IMR-90 (cell line): ENCODE data around the gene SLC44A5. TPM values are rescaled to one million over a fixed set of nuclear protein-coding genes. Genes with fewer than 3 reads are reported as not detected.

Source experiments
- ATAC-seq: fragments of 200-7000 bp; cut with Tn5 transposase; 2 replicates; pipeline ENCODE4 v1.9.1; 2020; ENCODE audit warnings: low read depth, mild to moderate bottlenecking, moderate library complexity
- BruUV-seq: library from RNA; stranded (reverse); fragments of 400-500 nt; replicated peaks from 2 replicates; lab custom pipeline; 2021; lab: Mats Ljungman, UMichigan
- CTCF ChIA-PET: fragments of 300-600 bp; formaldehyde crosslinking; extraction: SDS; loops from one replicate; lab custom pipeline; 2021; ENCODE audit warnings: antibody characterized with exemption; lab: Yijun Ruan, JAX
- POLR2A ChIA-PET: fragments of 300-600 bp; sonication (Branson Sonifier 250); formaldehyde crosslinking; loops from one replicate; lab custom pipeline; 2022; ENCODE audit warnings: antibody characterized with exemption; ENCODE audit not compliant: unreplicated experiment; lab: Charles Lee
- DNase-seq: peaks from one replicate; pipeline ENCODE4 v3.0.0; 2013
- H2AFZ ChIP-seq: replicated peaks from 2 replicates; pipeline ENCODE3; 2013; ENCODE audit warnings: low read length, mild to moderate bottlenecking; ENCODE audit not compliant: poor library complexity
- H2AK5ac ChIP-seq: 2 replicates; pipeline ENCODE4 v1.6.1; 2013; ENCODE audit warnings: low read depth, low read length, inconsistent platforms
- H2AK9ac ChIP-seq: replicated peaks from 2 replicates; pipeline ENCODE3; 2013; ENCODE audit warnings: mild to moderate bottlenecking, low read depth, low read length, moderate library complexity; ENCODE audit not compliant: poor library complexity
- H2BK120ac ChIP-seq: 2 replicates; pipeline ENCODE4 v1.6.1; 2013; ENCODE audit warnings: low read depth, low read length, inconsistent platforms
- H2BK15ac ChIP-seq: 3 replicates; pipeline ENCODE4 v1.6.1; 2013; ENCODE audit warnings: low read depth, low read length, inconsistent platforms
- H2BK20ac ChIP-seq: 2 replicates; pipeline ENCODE4 v1.6.1; 2013; ENCODE audit warnings: low read depth, mild to moderate bottlenecking, inconsistent platforms, low read length, moderate library complexity
- H2BK5ac ChIP-seq: 2 replicates; pipeline ENCODE4 v1.6.1; 2013; ENCODE audit warnings: mild to moderate bottlenecking, low read depth, low read length, inconsistent platforms; ENCODE audit not compliant: poor library complexity, severe bottlenecking
- H3K14ac ChIP-seq: replicated peaks from 2 replicates; pipeline ENCODE4 v1.6.1; 2013; ENCODE audit warnings: low read depth, low read length, inconsistent platforms
- H3K18ac ChIP-seq: 2 replicates; pipeline ENCODE4 v1.6.1; 2013; ENCODE audit warnings: low read depth, low read length, control low read depth
- H3K23ac ChIP-seq: 2 replicates; pipeline ENCODE4 v1.6.1; 2013; ENCODE audit warnings: low read depth, low read length, inconsistent platforms
- H3K27ac ChIP-seq: 2 replicates; pipeline ENCODE4 v1.5.1; 2013; ENCODE audit warnings: mild to moderate bottlenecking, control low read depth, low read length; ENCODE audit not compliant: insufficient read depth
- H3K27me3 ChIP-seq: 2 replicates; pipeline ENCODE4 v1.6.1; 2013; ENCODE audit warnings: low read length; ENCODE audit not compliant: control insufficient read depth, insufficient read depth
- H3K36me3 ChIP-seq: 2 replicates; pipeline ENCODE4 v1.6.1; 2013; ENCODE audit warnings: low read length, mixed read lengths; ENCODE audit not compliant: control insufficient read depth, insufficient read depth
- H3K4ac ChIP-seq: 2 replicates; pipeline ENCODE4 v1.6.1; 2013; ENCODE audit warnings: low read depth, low read length, inconsistent platforms
- H3K4me1 ChIP-seq: 2 replicates; pipeline ENCODE4 v1.6.1; 2013; ENCODE audit warnings: low read length, mixed read lengths; ENCODE audit not compliant: control insufficient read depth, insufficient read depth
- H3K4me2 ChIP-seq: 2 replicates; pipeline ENCODE4 v1.6.1; 2013; ENCODE audit warnings: low read depth, mild to moderate bottlenecking, control low read depth, low read length, moderate library complexity
- H3K4me3 ChIP-seq: 2 replicates; pipeline ENCODE4 v1.5.1; 2013; ENCODE audit warnings: low read depth, mild to moderate bottlenecking, control low read depth, low read length, moderate library complexity; ENCODE audit not compliant: insufficient read depth
- H3K56ac ChIP-seq: 2 replicates; pipeline ENCODE4 v1.6.1; 2013; ENCODE audit warnings: low read length, inconsistent platforms; ENCODE audit not compliant: insufficient read depth; ENCODE audit errors: extremely low read depth
- H3K79me1 ChIP-seq, 2 experiments: 2 replicates each; pipeline ENCODE4 v1.6.1; 2013; ENCODE audit warnings: low read length in 2 of 2, inconsistent platforms in 1 of 2, low read depth in 1 of 2
- H3K9ac ChIP-seq: 2 replicates; pipeline ENCODE4 v1.6.1; 2013; ENCODE audit warnings: low read depth, low read length, control low read depth
- H3K9me1 ChIP-seq: 2 replicates; pipeline ENCODE4 v1.6.1; 2013; ENCODE audit warnings: low read length, inconsistent platforms; ENCODE audit not compliant: insufficient read depth
- H3K9me3 ChIP-seq: 2 replicates; pipeline ENCODE4 v1.6.1; 2013; ENCODE audit warnings: low read length; ENCODE audit not compliant: control insufficient read depth, insufficient read depth
- H4K20me1 ChIP-seq: 2 replicates; pipeline ENCODE4 v1.6.1; 2013; ENCODE audit warnings: low read length, inconsistent platforms; ENCODE audit not compliant: insufficient read depth
- H4K5ac ChIP-seq: 2 replicates; pipeline ENCODE4 v1.6.1; 2013; ENCODE audit warnings: mild to moderate bottlenecking, low read depth, low read length, control low read depth
- H4K8ac ChIP-seq, 2 experiments: 2 replicates each; pipeline ENCODE4 v1.6.1; 2013; ENCODE audit warnings: low read depth in 2 of 2, low read length in 2 of 2, control low read depth in 1 of 2, inconsistent platforms in 1 of 2
- H4K91ac ChIP-seq: 2 replicates; pipeline ENCODE4 v1.6.1; 2013; ENCODE audit warnings: low read depth, low read length, inconsistent platforms; ENCODE audit not compliant: insufficient read depth
- WGBS, 2 experiments: methylation state at CpG; one replicate each; pipeline versions ENCODE4 v1.1.5 to v1.1.7; 2013; ENCODE audit warnings: missing lambda C conversion rate in 2 of 2; ENCODE audit not compliant: insufficient read length in 1 of 2; ENCODE audit errors: extremely low coverage in 2 of 2; 5-methylcytosine and 5-hydroxymethylcytosine counted together
- dilution Hi-C: fragments of 300-500 bp; cut with HindIII; formaldehyde crosslinking; loops from one replicate; pipeline ENCODE4 v1.14.3; 2018; ENCODE audit warnings: low sequenced_read_pairs; ENCODE audit not compliant: unreplicated experiment
- in situ Hi-C: fragments of 300-500 bp; cut with MboI; formaldehyde crosslinking; loops from 3 replicates; pipeline ENCODE4 v1.14.3; 2019; ENCODE audit warnings: low sequenced_read_pairs, inconsistent platforms, mixed read lengths
- intact Hi-C: fragments of 100-400 bp; cut with micrococcal nuclease; formaldehyde crosslinking; loops from 2 replicates; pipeline ENCODE4 v1.10.0; 2022
- polyA plus RNA-seq, 3 experiments: library from polyadenylated mRNA; depleted of rRNA; stranded (reverse); fragments of >200 nt; gene quantifications; 2 replicates each; pipeline ENCODE4 v1.2.3, GENCODE V29; 2012; ENCODE audit warnings: low replicate concordance in 1 of 3
- total RNA-seq: library from RNA; depleted of rRNA; stranded (reverse); fragments of >200 nt; gene quantifications from 2 replicates; pipeline ENCODE4 v1.2.3, GENCODE V29; 2012
- TF ChIP-seq, protein P1 (sequence below): fragments of 150-350 bp; IDR thresholded peaks from 2 replicates; pipeline ENCODE4 v1.6.1; 2016; ENCODE audit warnings: low read depth, mild to moderate bottlenecking, low read length, moderate library complexity, borderline replicate concordance

Gene SLC44A5
- total and polyA plus RNA-seq, 2 of the 4 experiments (the other 2 are of a cell fraction), result under 0.01 TPM; not detected in 1

DNA sequence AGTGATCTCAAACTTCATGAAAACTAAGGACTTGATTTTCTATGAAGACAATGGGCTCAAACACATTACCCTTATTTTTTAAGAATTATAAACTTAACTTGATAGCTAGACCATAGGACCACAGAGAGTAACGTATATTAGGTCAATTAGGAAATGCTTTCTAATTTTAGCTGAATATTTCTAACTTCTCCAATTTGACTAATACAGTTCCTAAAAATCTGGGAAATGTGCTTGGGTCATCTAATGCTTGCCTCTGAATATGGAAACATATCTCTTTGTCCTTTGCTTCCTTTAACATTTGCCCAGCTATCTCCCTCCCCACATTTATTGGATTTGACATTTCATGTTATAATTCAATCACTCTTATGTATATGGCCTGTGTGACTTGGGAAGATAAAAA, 335.3 kb downstream of the SLC44A5 start:
- no TSS peak for BruUV-seq
- Histone ChIP-seq H4K8ac (no peak overlapping the region), H2BK120ac (no peak overlapping the region), H4K20me1 (no peaks in the 10 kb centered on the region), H3K9ac (no peak overlapping the region), H3K4me2 (no peak overlapping the region), H3K27me3 (no peaks in the 10 kb centered on the region), H3K56ac (no peak overlapping the region), H3K9me3 (peaks cover 2% of the 10 kb centered on the region; the same call in 1 of the 2 replicates), H3K36me3 (no peaks in the 10 kb centered on the region), H3K4me3 (no peak overlapping the region), H4K91ac (no peak overlapping the region), H2BK20ac (no peak overlapping the region), H3K18ac (no peak overlapping the region), H3K23ac (no peak overlapping the region), H3K27ac (no peak overlapping the region), H3K9me1 (no peaks in the 10 kb centered on the region), H3K4ac (no peak overlapping the region), H2AK9ac (no peak overlapping the region), H2BK15ac (no peak overlapping the region), H2BK5ac (no peak overlapping the region), H3K14ac (no peak overlapping the region), H4K5ac (no peak overlapping the region), H3K4me1 (no peaks in the 10 kb centered on the region), H2AK5ac (no peak overlapping the region), H3K79me1 (no peaks in the 10 kb centered on the region), H2AFZ (no peak overlapping the region)
- in situ Hi-C loops (no loop called here), intact Hi-C loops (no loop called here), dilution Hi-C loops (no loop called here)
- TF ChIP-seq, protein P1, sequence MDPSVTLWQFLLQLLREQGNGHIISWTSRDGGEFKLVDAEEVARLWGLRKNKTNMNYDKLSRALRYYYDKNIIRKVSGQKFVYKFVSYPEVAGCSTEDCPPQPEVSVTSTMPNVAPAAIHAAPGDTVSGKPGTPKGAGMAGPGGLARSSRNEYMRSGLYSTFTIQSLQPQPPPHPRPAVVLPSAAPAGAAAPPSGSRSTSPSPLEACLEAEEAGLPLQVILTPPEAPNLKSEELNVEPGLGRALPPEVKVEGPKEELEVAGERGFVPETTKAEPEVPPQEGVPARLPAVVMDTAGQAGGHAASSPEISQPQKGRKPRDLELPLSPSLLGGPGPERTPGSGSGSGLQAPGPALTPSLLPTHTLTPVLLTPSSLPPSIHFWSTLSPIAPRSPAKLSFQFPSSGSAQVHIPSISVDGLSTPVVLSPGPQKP, result no peak
- ATAC-seq, result no peak
- POLR2A ChIA-PET, result no interaction called here
- WGBS, 2 experiments, result no CpG with 5 or more reads among the region's 1 CpG
- no peak for DNase-seq
- CTCF ChIA-PET, result interaction anchor here (2.0 kb wide), 1 partner anchor 10 kb away, joined by 7 read pairs; no protein-coding TSS in a partner anchor
